ENCODE measurements around the gene TNXB.
"Not testable (repeated sequence)": the region's sequence is repeated elsewhere in the genome, so short reads cannot be mapped to it uniquely, and the experiment has no call there.

TNXB gene

GRCh38 chr6:32037598-32038524 is 71.3 kb downstream of the TNXB start, which contains the start of gene CYP21A2:
Gene CYP21A2, plus strand, starts transcription at chr6:32038415. Its CDS starts 8 bp downstream, at chr6:32038423.
- DNase-seq, result not testable (repeated sequence)

DNA sequence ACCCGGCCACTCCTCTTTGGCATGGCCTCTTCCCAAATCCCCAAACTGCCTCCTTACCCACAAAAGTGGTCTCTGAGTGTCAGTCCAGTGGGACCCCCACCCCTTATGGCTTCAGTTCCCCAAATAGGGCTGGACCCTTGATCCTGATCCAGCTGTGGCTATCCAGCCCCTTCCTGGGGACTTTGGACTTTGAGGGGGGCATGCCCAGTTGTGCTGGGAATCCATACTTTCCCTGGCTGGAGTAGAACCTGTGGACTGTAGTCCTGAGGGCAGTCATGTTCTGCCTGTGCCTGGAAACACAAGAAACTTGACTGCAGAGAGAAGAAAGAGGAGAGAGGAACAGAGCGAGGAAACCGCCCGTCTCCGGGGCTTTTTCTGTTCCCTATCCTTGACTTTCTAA is 72.0 kb downstream of the TNXB start:
- DNase-seq, result not testable (repeated sequence)

GRCh38 chr6:32035283-32036013 is 73.7 kb downstream of the TNXB start:
- DNase-seq, result not testable (repeated sequence)

- DNase-seq, result not testable (repeated sequence)
Observed at GRCh38 chr6:32029553-32029952, 79.6 kb downstream of the TNXB start.

GRCh38 chr6:32028631-32029030 is 80.5 kb downstream of the TNXB start:
- DNase-seq, result not testable (repeated sequence)

- not testable (repeated sequence) for DNase-seq
Observed at GRCh38 chr6:32022100-32022499, 87.0 kb downstream of the TNXB start.

DNA sequence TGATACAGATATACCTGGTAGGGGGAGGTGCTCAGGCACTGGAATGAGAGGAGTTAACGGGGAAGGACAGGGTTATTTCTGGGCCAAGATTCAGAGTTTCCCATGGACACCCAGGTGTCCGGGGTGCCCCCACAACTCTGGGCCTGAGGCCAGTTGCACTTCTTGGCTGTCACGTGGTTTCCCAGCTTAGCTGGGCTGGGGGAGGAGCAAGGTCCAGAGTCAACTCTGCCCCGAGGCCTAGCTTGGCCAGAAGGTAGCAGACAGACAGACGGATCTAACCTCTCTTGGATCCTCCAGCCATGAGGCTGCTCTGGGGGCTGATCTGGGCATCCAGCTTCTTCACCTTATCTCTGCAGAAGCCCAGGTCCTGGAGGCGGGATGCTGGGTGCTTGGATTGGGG is 94.6 kb downstream of the TNXB start, which contains the start of gene C4B:
Gene C4B, plus strand, starts transcription at position 249 of the 400 bp plus-strand sequence. Its CDS starts 51 bp downstream, at position 300.
- DNase-seq, result not testable (repeated sequence)

- not testable (repeated sequence) for DNase-seq
Observed at GRCh38 chr6:32013738-32014137, 95.4 kb downstream of the TNXB start.

GRCh38 chr6:32012941-32013617 is 96.1 kb downstream of the TNXB start:
- DNase-seq, result not testable (repeated sequence)

- not testable (repeated sequence) for DNase-seq
Observed at GRCh38 chr6:32010856-32011530, 98.1 kb downstream of the TNXB start.

- not testable (repeated sequence) for DNase-seq
Observed at GRCh38 chr6:32009537-32009936, 99.6 kb downstream of the TNXB start.

DNA sequence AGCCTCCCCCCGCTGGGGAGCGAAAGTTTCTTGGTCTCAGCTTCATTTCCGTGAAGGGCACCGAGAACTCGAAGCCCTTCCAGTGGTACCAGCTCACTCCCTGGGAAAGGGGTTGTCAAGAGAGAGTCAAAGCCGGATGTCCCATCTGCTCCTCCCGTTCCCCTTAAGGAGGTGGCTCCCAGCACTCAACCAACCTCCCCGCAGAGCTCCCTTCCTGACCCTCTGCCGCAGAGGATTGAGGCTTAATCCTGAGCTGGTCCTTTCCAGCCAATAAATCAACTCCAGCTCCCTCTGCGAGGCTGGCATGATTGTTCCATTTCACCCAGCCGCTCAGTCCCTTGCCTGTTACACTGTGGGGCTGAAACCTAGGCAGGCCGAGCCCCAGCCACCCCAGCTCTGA is 100.5 kb downstream of the TNXB start:
- DNase-seq, result not testable (repeated sequence)

DNA sequence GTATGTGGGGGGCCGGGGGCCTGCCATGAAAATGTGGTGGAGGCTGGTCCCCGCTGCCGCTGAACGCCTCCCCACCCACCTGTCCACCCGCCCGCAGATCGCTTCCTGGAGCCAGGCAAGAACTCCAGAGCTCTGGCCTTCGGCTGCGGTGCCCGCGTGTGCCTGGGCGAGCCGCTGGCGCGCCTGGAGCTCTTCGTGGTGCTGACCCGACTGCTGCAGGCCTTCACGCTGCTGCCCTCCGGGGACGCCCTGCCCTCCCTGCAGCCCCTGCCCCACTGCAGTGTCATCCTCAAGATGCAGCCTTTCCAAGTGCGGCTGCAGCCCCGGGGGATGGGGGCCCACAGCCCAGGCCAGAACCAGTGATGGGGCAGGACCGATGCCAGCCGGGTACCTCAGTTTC is 101.1 kb downstream of the TNXB start:
- DNase-seq, result not testable (repeated sequence)

DNA sequence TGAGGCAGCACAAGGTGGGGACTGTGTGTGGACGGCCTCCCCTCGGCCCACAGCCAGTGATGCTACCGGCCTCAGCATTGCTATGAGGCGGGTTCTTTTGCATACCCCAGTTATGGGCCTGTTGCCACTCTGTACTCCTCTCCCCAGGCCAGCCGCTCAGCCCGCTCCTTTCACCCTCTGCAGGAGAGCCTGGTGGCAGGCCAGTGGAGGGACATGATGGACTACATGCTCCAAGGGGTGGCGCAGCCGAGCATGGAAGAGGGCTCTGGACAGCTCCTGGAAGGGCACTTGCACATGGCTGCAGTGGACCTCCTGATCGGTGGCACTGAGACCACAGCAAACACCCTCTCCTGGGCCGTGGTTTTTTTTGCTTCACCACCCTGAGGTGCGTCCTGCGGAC is 102.1 kb downstream of the TNXB start:
- not testable (repeated sequence) for DNase-seq

DNA sequence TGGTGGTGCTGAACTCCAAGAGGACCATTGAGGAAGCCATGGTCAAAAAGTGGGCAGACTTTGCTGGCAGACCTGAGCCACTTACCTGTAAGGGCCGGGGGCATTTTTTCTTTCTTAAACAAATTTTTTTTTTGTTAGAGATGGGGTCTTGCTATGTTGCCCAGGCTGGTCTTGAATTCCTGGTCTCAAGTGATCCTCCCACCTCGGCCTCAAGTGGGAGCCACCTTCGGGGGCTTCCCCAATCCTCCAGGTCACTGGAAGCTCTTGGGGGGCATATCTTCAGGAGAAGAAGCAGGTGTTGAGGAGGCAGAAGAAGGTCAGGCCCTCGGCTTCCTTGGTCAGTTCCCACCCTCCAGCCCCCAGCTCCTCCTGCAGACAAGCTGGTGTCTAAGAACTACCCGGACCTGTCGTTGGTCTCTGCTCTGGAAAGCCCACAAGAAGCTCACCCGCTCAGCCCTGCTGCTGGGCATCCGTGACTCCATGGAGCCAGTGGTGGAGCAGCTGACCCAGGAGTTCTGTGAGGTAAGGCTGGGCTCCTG is 103.1 kb downstream of the TNXB start:
- DNase-seq, result not testable (repeated sequence)

- not testable (repeated sequence) for DNase-seq
Observed at GRCh38 chr6:32005538-32005880, 103.6 kb downstream of the TNXB start.

DNA sequence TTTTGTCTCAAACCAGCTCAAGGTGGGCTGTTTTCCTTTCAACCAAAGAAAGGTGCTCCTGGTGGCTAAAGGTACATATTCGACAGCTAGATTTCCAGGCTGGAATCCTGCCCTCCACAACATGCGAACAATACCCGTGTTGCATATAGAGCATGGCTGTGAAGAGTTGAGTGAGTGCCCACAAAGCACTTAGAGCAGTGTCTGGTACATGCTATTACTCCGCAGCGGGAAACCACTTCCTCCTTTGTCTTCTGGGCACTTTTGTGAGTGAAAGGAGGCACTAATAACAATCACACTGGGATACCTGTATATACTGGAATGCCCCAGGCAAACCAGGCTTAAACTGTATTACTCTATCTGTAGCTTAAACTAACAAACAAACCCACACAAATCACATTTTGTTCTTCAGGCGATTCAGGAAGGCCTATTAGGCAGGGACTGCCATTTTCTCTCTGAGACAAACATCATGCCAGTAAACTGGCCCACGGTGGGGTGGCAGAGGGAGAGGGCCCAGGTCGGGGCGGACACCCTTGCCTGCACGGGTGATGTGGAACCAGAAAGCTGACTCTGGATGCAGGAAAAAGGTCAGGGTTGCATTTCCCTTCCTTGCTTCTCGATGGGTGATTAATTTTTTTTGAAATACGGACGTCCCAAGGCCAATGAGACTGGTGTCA is 104.1 kb downstream of the TNXB start:
- DNase-seq, result not testable (repeated sequence)

GRCh38 chr6:32004393-32004792 is 104.7 kb downstream of the TNXB start:
- not testable (repeated sequence) for DNase-seq

DNA sequence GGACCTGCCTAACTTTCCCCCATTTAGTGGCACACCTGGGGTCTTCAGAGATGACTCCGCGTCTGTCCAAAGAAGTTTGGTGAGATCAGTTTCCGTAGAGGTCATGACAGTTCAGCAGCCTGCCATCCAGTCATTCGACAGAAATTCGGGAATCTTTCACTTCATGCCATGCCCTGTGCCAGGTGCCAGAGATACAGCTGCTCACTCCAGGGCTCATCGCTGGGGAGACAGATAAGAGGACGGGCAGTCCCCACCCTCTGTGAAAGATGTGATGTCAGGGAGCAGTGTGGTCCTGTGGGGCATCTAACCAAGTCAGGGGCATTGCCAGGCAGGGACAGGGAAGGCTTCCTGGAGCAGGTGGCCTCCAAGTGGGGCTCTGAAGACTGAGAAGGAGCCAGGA is 105.8 kb downstream of the TNXB start:
- DNase-seq, result not testable (repeated sequence)

DNA sequence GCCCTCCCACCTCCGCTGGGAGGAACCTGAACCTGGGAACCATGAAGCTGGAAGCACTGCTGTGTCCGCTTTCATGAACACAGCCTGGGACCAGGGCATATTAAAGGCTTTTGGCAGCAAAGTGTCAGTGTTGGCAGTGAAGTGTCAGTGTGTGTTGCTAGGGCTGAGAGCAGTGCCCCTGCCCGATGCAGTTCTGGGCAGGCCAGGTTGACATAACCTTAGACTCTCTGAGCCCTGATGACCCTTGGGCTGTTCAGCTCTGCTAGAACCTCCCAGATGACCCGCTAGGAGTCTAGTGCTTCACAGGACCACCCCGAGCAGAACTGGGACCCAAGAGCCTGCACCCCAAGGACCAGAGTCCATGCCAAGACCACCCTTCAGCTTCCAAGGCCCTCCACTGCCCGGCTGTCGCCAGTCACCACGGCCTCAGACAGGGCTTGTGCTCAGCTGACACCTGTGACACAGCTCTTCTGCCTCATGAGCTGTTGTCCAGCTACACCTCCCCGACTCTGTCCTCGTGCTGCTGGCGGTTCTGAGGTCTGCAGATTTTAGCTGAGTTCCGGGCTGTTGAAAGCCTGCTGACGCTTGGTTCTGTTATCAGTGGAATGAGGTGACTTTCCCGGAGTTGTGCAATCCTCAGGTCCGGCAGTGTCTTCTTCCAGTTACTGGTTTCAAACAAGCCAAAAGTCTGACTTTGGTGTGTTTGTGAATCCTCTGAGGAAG is 106.4 kb downstream of the TNXB start:
- DNase-seq, result not testable (repeated sequence)

- not testable (repeated sequence) for DNase-seq
Observed at GRCh38 chr6:31996385-31996784, 112.8 kb downstream of the TNXB start.

Data from activated CD4-positive, CD25-positive, alpha-beta regulatory T cell (primary cell).